K562 (cell line): ENCODE measurements around the gene PGAP3. TPM values are rescaled to one million over a fixed set of nuclear protein-coding genes. Genes with fewer than 3 reads are reported as not detected.

Experiments
- ATAC-seq: fragments of 200-7000 bp; cut with Tn5 transposase; 3 replicates; pipeline ENCODE4 v1.9.1; 2020; ENCODE audit warnings: moderate library complexity
- BruUV-seq: library from RNA; stranded (reverse); fragments of 400-500 nt; replicated peaks from 2 replicates; lab custom pipeline; 2021; lab: Mats Ljungman, UMichigan
- CTCF ChIA-PET: fragments of 300-600 bp; formaldehyde crosslinking; extraction: SDS; loops from one replicate; lab custom pipeline; 2021; ENCODE audit warnings: low intra/inter-chr PET ratio; lab: Yijun Ruan, JAX
- POLR2A ChIA-PET: fragments of 300-600, 350-650 bp; sonication (Branson Sonifier 250); formaldehyde crosslinking; extraction: SDS; loops from one replicate; lab custom pipeline; 2021; ENCODE audit warnings: antibody characterized with exemption, inconsistent platforms; lab: Yijun Ruan, JAX
- DNase-seq, 4 experiments: peaks; one replicate each; pipeline versions ENCODE4 v3.0.0 to v3.0.0-alpha.2; 2011 to 2018; ENCODE audit warnings: low spot score in 3 of 4, mixed read lengths in 3 of 4; ENCODE audit errors: extremely low read depth in 1 of 4
- FAIRE-seq: peaks from 2 replicates; lab custom pipeline; 2011; peaks lifted over from hg19 to GRCh38; lab: Jason Lieb, UNC
- H2AFZ ChIP-seq: 2 replicates; pipeline ENCODE4 v1.6.0; 2011; ENCODE audit warnings: low read depth, low read length, control low read depth, inconsistent platforms
- H3K27ac ChIP-seq: fragments of 200-600 bp; 3 replicates; pipeline ENCODE4 v1.8.0; 2011; ENCODE audit warnings: low read depth, mild to moderate bottlenecking, control low read depth, inconsistent platforms, low read length, moderate library complexity, mixed read lengths; ENCODE audit errors: extremely low read depth
- H3K27me3 ChIP-seq, 2 experiments: fragments of 300-600 bp in 1 of 2; 2 replicates in 1 of 2; 3 replicates in 1 of 2; pipeline versions ENCODE4 v1.6.0 to v1.8.0; 2011; ENCODE audit warnings: inconsistent platforms in 2 of 2, low read length in 2 of 2, mild to moderate bottlenecking in 1 of 2, mixed read lengths in 1 of 2, moderate library complexity in 1 of 2; ENCODE audit not compliant: control insufficient read depth in 2 of 2, insufficient read depth in 2 of 2
- H3K36me3 ChIP-seq: fragments of 300-600 bp; 3 replicates; pipeline ENCODE4 v1.8.0; 2011; ENCODE audit warnings: mild to moderate bottlenecking, low read length, inconsistent platforms; ENCODE audit not compliant: control insufficient read depth, insufficient read depth
- H3K4me1 ChIP-seq, 2 experiments: fragments of 200-600 bp in 1 of 2; replicated peaks in 1 of 2; 2 replicates in 1 of 2; 3 replicates in 1 of 2; pipeline versions ENCODE4 v1.5.1 to v1.8.0; 2011; ENCODE audit warnings: inconsistent platforms in 2 of 2, low read length in 2 of 2, mild to moderate bottlenecking in 1 of 2, mixed read lengths in 1 of 2, moderate library complexity in 1 of 2; ENCODE audit not compliant: control insufficient read depth in 2 of 2, insufficient read depth in 2 of 2
- H3K4me2 ChIP-seq: 2 replicates; pipeline ENCODE4 v1.6.1; 2011; ENCODE audit warnings: low read length, control low read depth, inconsistent platforms, mixed read lengths; ENCODE audit not compliant: insufficient read depth
- H3K4me3 ChIP-seq: fragments of 200-600 bp; sonication (generic), shearing (Covaris generic); 2 replicates; pipeline ENCODE4 v1.5.1; 2016; ENCODE audit warnings: control low read depth, inconsistent platforms
- H3K79me2 ChIP-seq: fragments of 200-600 bp; 3 replicates; pipeline ENCODE4 v1.8.0; 2011; ENCODE audit warnings: low read length, inconsistent platforms; ENCODE audit not compliant: control insufficient read depth, insufficient read depth
- H3K9ac ChIP-seq, 2 experiments: 2 replicates each; pipeline versions ENCODE4 v1.6.0 to v1.6.1; 2011; ENCODE audit warnings: low read depth in 2 of 2, low read length in 2 of 2, control low read depth in 1 of 2, inconsistent platforms in 1 of 2, mild to moderate bottlenecking in 1 of 2, mixed read lengths in 1 of 2; ENCODE audit not compliant: insufficient read depth in 1 of 2
- H3K9me1 ChIP-seq: one replicate; pipeline ENCODE4 v1.6.0; 2011; ENCODE audit warnings: inconsistent platforms, mild to moderate bottlenecking, low read length, moderate library complexity; ENCODE audit not compliant: control insufficient read depth, insufficient read depth
- H3K9me3 ChIP-seq: replicated peaks from 2 replicates; pipeline ENCODE4 v1.5.1; 2011; ENCODE audit warnings: low read depth, low read length, inconsistent platforms; ENCODE audit not compliant: control insufficient read depth, insufficient read depth
- H4K20me1 ChIP-seq: replicated peaks from 2 replicates; pipeline ENCODE4 v1.6.1; 2011; ENCODE audit warnings: low read length, inconsistent platforms, mixed read lengths; ENCODE audit not compliant: control insufficient read depth, insufficient read depth
- BRD9 ChIP-seq: fragments of 450-650 bp; IDR thresholded peaks from 2 replicates; pipeline ENCODE4 v1.6.1; 2018; ENCODE audit warnings: low read depth; ENCODE audit not compliant: partially characterized antibody
- E2F3 ChIP-seq: fragments of 250-450 bp; sonication (Bioruptor Pico); IDR thresholded peaks from 2 replicates; pipeline ENCODE4 v1.4.0; 2020; ENCODE audit warnings: mild to moderate bottlenecking
- EHMT2 ChIP-seq: fragments of 450-650 bp; IDR thresholded peaks from 2 replicates; pipeline ENCODE4 v1.6.1; 2018; ENCODE audit warnings: antibody characterized with exemption
- ETS2 ChIP-seq: IDR thresholded peaks from 2 replicates; pipeline ENCODE4 v1.6.1; 2016; ENCODE audit warnings: borderline replicate concordance, missing genetic modification characterization, mild to moderate bottlenecking, moderate library complexity, missing compliant biosample characterization; ENCODE audit not compliant: poor library complexity, severe bottlenecking
- ETV5 ChIP-seq: sonication (generic); formaldehyde crosslinking; IDR thresholded peaks from 2 replicates; pipeline ENCODE4 v1.4.0; 2020; ENCODE audit warnings: low read depth, mild to moderate bottlenecking, missing genetic modification reagents
- GABPB2 ChIP-seq: fragments of 250-450 bp; sonication (Bioruptor Pico); conservative IDR thresholded peaks from 2 replicates; pipeline ENCODE4 v1.5.1; 2021; ENCODE audit warnings: mild to moderate bottlenecking
- KDM5B ChIP-seq: fragments of 200-600 bp; sonication (generic); IDR thresholded peaks from 2 replicates; pipeline ENCODE4 v1.6.1; 2012; ENCODE audit warnings: low read depth, mild to moderate bottlenecking, moderate library complexity, low read length, control low read depth, inconsistent platforms; ENCODE audit not compliant: insufficient replicate concordance
- L3MBTL2 ChIP-seq: fragments of 450-650 bp; IDR thresholded peaks from 2 replicates; pipeline ENCODE4 v1.6.1; 2016; ENCODE audit warnings: mild to moderate bottlenecking, moderate library complexity
- MXI1 ChIP-seq: IDR thresholded peaks from 2 replicates; pipeline ENCODE4 v1.6.1; 2011; ENCODE audit warnings: low read depth, mild to moderate bottlenecking, improper control_type of control experiment, low read length
- NR3C1 ChIP-seq: sonication (generic); formaldehyde crosslinking; IDR thresholded peaks from 2 replicates; pipeline ENCODE4 v1.8.1; 2022; ENCODE audit warnings: missing genetic modification reagents
- PML ChIP-seq: IDR thresholded peaks from 2 replicates; pipeline ENCODE4 v1.6.1; 2012; ENCODE audit warnings: low read length, inconsistent platforms
- TAF7 ChIP-seq: fragments of 450-650 bp; IDR thresholded peaks from 2 replicates; pipeline ENCODE4 v1.6.1; 2016; ENCODE audit warnings: missing genetic modification characterization, missing compliant biosample characterization
- ZNF140 ChIP-seq: fragments of 250-450 bp; sonication (Bioruptor Pico); IDR thresholded peaks from 2 replicates; pipeline ENCODE4 v1.8.0; 2021; ENCODE audit warnings: moderate library complexity, mild to moderate bottlenecking, inconsistent platforms
- ZNF174 ChIP-seq: fragments of 250-450 bp; sonication (Bioruptor Pico); IDR thresholded peaks from 2 replicates; pipeline ENCODE4 v1.4.0; 2020; ENCODE audit warnings: mild to moderate bottlenecking
- ZNF253 ChIP-seq: fragments of 250-450 bp; sonication (Bioruptor Pico); conservative IDR thresholded peaks from 2 replicates; pipeline ENCODE4 v1.6.1; 2021; ENCODE audit warnings: mild to moderate bottlenecking
- ZNF445 ChIP-seq: fragments of 250-450 bp; sonication (Bioruptor Pico); IDR thresholded peaks from 2 replicates; pipeline ENCODE4 v1.4.0; 2020; ENCODE audit warnings: low read depth, mild to moderate bottlenecking, moderate library complexity
- ZNF668 ChIP-seq: fragments of 250-450 bp; sonication (Bioruptor Pico); IDR thresholded peaks from 2 replicates; pipeline ENCODE4 v1.8.0; 2022; ENCODE audit warnings: mild to moderate bottlenecking, inconsistent platforms
- WGBS: fragments of 100-300 bp; shearing (Covaris generic); methylation state at CpG from one replicate; pipeline ENCODE4 v1.1.6; 2016; ENCODE audit warnings: low coverage, mixed read lengths; ENCODE audit not compliant: insufficient coverage; ENCODE audit errors: missing lambda C conversion rate; 5-methylcytosine and 5-hydroxymethylcytosine counted together
- in situ Hi-C: fragments of 300-500 bp; cut with MboI; formaldehyde crosslinking; loops from 4 replicates; pipeline ENCODE4 v1.15.0; 2018; ENCODE audit warnings: inconsistent platforms, mixed read lengths
- intact Hi-C: fragments of 100-400 bp; cut with micrococcal nuclease; formaldehyde crosslinking; loops from 2 replicates; pipeline ENCODE4 v1.14.2; 2022
- polyA plus RNA-seq, 8 experiments: library from polyadenylated mRNA; depleted of rRNA in 4 of 8; stranded (reverse) in 5 of 8; unstranded in 3 of 8; fragments of >200 nt; fragmentation: Nextera tagmentation in 2 of 8; fragmentation: Illumina TruSeq in 1 of 8; extraction: Ambion mirVana in 2 of 8; extraction: Trizol in 1 of 8; gene quantifications; 2 replicates each; pipeline versions ENCODE4 v1.2.1 to v1.2.3, GENCODE V29; 2011 to 2014; ENCODE audit warnings: inconsistent platforms in 1 of 8, missing spikeins in 1 of 8
- total RNA-seq, 7 experiments: library from RNA; depleted of rRNA in 6 of 7; stranded (reverse); fragments of >200 nt in 6 of 7; fragmentation: Illumina TruSeq in 2 of 7; extraction: Trizol in 2 of 7; gene quantifications; 2 replicates each; pipeline versions ENCODE4 v1.2.1 to v1.2.3, GENCODE V29; 2011 to 2021; ENCODE audit warnings: low replicate concordance in 1 of 7
- TF ChIP-seq, protein P1 (sequence below): sonication (generic); formaldehyde crosslinking; IDR thresholded peaks from 2 replicates; pipeline ENCODE4 v1.8.0; 2022; ENCODE audit warnings: mild to moderate bottlenecking, missing genetic modification reagents

The PGAP3 gene
- total and polyA plus RNA-seq, 9 of the 15 experiments (the other 6 are each of a cell fraction or from before 2014, with no cell fraction given), result 0.38 to 9.4 (median 4.5) TPM

GRCh38 chr17:39696731-39697130 lies 8.9 kb upstream of the PGAP3 start:
- Histone ChIP-seq H3K9me3 (no peaks in the 10 kb centered on the region), H3K9ac (peak overlapping the region in 1 of 2 experiments; percentile 7; a peak in 1 of 4 replicates), H3K9me1 (no peaks in the 10 kb centered on the region), H2AFZ (no peak overlapping the region), H3K4me3 (no peak overlapping the region), H3K79me2 (no peaks in the 10 kb centered on the region), H4K20me1 (no peaks in the 10 kb centered on the region), H3K4me2 (no peak overlapping the region), H3K4me1 (peaks cover 0 to 16% of the 10 kb centered on the region in 2 experiments; a peak in 2 of 5 replicates), H3K36me3 (no peaks in the 10 kb centered on the region; the same call in 2 of the 3 replicates), H3K27ac (no peak overlapping the region), H3K27me3 (no peaks in the 10 kb centered on the region; a peak in 1 of 5 replicates)
- ATAC-seq, result no peak
- 43% methylated on average over 6 of the region's 6 CpGs for WGBS
- FAIRE-seq, result no peak
- CTCF ChIA-PET, result no interaction called here
- POLR2A ChIA-PET, result no interaction called here
- DNase-seq, result no peak
- in situ Hi-C loops (no loop called here), intact Hi-C loops (no loop called here)
- no TSS peak for BruUV-seq
- TF ChIP-seq E2F3 (CRISPR knock-in tag) (no peak), GABPB2 (no peak), ZNF140 (CRISPR knock-in tag) (no peak), MXI1 (no peak), ZNF174 (CRISPR knock-in tag) (no peak), PML (no peak), NR3C1 (CRISPR knock-in tag) (no peak)

DNA sequence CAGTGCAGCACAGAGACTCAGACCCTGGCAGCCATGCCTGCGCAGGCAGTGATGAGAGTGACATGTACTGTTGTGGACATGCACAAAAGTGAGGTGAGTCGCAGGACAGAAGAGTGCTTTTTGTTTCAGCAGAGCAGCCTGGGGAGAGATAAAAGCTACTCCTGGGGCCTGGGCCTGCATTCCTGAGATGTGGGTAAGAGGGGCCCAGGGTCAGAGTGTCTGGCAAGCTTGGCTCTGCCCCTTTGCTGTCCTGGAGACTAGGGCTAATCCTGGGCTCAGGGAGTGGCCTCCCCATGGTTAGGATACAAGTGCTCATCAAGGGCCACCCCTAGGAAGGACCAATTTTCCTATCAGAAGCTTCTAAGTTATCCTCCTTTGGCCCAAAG lies 7.2 kb upstream of the PGAP3 start:
- no peak for TF ChIP-seq EHMT2
- TF ChIP-seq ETV5, result no peak
- no peak for TF ChIP-seq TAF7 (tag)
- no peak for TF ChIP-seq BRD9
- no peak for TF ChIP-seq L3MBTL2
- no peak for TF ChIP-seq ZNF253 (CRISPR knock-in tag)
- no peak for TF ChIP-seq ZNF668
- no peak for TF ChIP-seq ETS2
- no peak for TF ChIP-seq KDM5B
- TF ChIP-seq, protein P1, sequence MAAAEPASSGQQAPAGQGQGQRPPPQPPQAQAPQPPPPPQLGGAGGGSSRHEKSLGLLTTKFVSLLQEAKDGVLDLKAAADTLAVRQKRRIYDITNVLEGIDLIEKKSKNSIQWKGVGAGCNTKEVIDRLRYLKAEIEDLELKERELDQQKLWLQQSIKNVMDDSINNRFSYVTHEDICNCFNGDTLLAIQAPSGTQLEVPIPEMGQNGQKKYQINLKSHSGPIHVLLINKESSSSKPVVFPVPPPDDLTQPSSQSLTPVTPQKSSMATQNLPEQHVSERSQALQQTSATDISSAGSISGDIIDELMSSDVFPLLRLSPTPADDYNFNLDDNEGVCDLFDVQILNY, result no peak
- no peak for TF ChIP-seq ZNF445 (CRISPR knock-in tag)
- Histone ChIP-seq H2AFZ (no peak overlapping the region), H3K27me3 (no peaks in the 10 kb centered on the region), H3K79me2 (no peaks in the 10 kb centered on the region), H3K9me1 (no peaks in the 10 kb centered on the region), H4K20me1 (no peaks in the 10 kb centered on the region), H3K4me1 (peaks cover 0 to 9% of the 10 kb centered on the region in 2 experiments; a peak in 2 of 5 replicates), H3K9me3 (no peaks in the 10 kb centered on the region), H3K4me2 (no peak overlapping the region), H3K36me3 (no peaks in the 10 kb centered on the region; the same call in 2 of the 3 replicates), H3K4me3 (no peak overlapping the region), H3K9ac (peak overlapping the region in 1 of 2 experiments; percentile 38; a peak in 1 of 4 replicates), H3K27ac (no peak overlapping the region)
- FAIRE-seq (no peak), ATAC-seq (no peak; the same call in 1 of the 3 replicates), DNase-seq (no peak)
- CTCF ChIA-PET, result no interaction called here
- WGBS, result 52% methylated on average over 2 of the region's 2 CpGs
- no TSS peak for BruUV-seq
- POLR2A ChIA-PET, result interaction anchor here (0.6 to 1.9 kb wide), 7 partner anchors 10 to 88 kb away, joined by 3 to 6 read pairs (median 4); partner anchors contain the start of gene NEUROD2
- in situ Hi-C loops (no loop called here), intact Hi-C loops (no loop called here)
